GM21786 (cell line): ENCODE data around the gene MICA.
"Not testable (repeated sequence)": the region's sequence is repeated elsewhere in the genome, so short reads cannot be mapped to it uniquely, and the experiment has no call there.

ENCODE experiments used
- ATAC-seq: cut with Tn5 transposase; IDR thresholded peaks from one replicate; pipeline ENCODE4 v1.9.1; 2021; ENCODE audit not compliant: unreplicated experiment

MICA gene

DNA sequence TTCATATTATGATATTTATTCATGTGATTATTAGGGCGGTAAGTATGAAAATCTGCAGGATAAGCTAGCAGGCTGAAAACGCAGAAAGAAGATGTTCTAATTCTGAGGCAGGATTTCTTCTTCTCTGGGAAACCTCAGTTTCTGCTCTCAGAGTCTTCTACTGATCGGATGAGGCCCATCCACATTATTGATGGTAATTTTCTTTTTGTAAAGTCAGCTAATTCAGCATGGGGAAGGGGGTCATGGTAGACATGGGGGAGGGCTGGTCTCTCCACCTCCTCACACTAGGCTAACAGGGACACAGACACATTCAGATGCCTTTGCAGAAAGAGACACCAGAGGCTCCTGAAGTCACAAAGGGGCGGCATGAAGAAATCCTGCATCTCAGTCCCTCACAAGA, 21.7 kb upstream of the MICA start:
- ATAC-seq: no peak

DNA sequence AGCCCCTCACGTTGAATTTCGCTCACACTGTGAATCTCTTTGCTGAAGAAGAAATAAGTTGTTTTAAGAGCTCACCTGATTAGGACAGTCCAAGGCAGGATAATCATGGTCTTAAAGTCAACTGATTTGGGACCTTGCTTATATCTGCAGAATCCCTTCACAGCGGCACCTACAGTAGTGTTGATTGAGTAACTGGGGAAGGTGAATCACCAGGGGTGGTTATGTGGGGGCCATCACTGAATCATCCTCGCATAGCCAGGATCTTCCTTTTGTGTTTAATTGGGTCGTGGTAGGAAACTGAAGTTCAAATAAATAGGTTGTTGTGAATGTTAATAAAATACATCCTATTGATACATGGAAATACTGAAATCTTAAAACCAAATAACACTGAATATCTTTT, 20.2 kb upstream of the MICA start:
- no peak for ATAC-seq

DNA sequence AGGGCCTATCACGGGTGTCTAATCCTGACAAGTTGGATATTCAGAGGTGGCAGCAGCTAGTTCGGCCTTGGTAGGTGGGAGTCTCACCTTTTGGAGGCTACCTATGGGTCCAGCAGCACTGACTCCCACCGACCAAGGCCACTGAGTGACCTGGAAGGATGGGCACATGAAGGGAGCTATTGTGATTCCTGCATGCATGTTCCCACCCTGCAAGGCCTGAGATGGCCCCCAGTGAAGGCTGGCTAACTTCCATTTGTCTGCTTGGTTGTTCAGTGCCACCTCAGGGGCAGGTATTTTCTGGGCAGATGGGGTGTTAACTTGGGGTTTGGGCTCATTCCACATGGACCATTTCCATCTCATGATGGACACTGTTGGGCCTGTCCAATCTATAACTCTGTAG, 18.4 kb upstream of the MICA start:
- ATAC-seq: no peak

DNA sequence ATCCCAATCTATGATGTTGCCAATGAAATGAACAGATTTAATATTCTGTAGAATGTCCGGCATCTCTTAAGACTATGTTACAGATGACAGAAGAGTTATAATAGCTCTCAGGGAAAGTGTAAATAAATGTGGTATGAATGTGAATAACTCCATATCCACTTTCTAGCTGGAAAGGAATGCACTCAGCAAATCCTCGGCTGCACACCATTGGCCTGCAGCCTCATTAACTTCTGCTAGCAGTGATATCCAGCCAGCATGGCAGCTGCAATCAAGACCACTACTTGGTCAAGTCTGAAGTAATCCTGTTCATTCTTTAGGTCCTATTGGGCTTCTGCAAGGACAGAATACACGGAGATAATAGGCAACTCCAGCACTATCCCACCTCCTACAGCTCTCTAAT, 17.3 kb upstream of the MICA start:
- ATAC-seq: no peak

DNA sequence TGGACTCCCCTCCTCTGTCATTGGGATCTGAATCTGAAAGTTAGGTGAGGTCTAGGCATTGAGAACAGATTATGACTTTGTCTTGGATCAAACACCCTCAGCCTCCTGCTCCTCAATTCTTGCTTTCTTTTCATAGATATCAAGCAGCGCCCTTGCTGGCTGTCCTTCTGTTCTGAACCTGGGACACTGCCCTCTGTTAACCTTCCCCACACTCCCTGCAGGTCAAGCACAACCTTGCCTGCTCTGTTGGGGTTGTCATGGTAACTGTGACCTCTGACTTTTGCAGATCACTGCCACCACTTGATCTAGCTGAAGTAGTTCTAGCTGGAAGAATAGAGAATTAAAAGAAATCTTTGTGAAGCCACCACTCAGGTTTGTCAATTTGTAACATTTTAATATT, 16.4 kb upstream of the MICA start:
- no peak for ATAC-seq

DNA sequence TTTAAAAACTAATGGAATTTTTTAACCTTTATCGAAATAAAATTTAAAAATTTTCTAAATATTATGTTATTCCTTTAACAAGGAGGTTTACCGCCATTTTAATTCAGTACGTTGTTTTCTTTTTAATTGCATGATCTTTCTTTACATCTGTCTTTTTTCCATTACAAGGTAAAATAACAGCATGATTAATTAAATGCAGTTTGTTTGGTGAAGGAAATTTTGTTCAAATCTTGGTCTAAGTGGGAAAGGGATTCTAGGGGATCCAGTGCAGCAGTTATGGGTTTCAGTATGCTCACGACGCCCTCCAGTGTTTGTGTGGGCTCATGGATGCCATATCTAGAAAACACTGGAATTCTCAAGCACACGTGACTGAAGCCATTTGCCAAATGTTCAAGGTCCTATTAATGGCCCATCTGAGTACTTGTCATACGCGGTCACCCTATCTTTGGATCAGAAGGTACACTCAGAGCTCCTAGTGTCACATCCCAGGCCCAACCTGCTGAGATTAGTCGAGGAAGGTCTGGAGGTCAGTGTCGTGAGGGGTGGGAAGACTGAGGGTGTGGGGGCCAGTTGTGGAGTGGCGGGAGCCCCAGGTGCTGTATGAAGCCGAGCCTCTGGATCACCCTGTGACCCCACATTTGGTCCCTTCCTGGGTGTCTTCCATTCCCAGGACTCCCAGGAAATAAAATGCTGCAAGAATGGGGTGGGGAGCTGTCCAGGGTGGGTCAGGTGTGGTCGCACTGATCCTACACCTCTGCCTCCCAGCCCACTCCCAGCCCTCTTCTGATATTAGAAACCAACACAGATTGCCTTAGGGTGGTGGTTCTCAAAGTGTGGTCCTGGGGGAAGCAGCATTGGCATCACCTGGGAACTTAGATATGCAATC, 14.2 kb upstream of the MICA start:
- ATAC-seq: not testable (repeated sequence)

DNA sequence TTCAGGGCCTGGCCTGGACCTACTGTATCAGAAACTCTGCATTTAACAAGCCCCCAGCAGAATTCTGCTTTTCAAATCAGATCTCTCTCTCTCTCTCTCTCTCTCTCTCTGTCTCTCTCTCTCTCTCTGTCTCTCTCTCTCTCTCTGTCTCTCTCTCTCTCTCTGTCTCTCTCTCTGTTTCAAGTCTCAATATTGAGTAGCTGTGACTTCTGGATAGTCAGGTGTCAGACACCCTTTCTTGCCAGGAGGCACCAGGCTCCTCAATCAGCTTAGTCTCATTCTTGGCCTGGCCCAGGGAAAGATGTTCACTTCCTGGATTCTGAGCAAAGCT, 13.6 kb upstream of the MICA start:
- not testable (repeated sequence) for ATAC-seq

DNA sequence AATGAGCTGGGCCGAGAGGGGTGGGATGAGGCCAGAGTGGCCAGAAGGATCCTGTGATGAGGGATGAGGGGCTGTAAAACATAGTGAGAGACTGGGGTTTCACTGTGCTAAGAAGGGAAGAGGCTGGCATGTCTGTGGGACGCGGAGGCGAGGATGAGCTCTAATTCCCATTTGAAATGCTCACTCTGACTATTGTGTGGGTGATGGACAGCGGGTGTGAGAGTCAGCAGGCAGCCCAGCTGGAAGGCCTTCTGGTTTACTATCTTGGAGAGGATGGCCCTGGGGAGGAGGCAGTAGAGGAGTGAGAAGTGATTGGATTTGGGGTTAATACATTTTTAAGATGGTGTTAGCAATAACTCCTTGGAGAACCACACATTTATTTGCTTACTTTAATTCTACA, 9.5 kb upstream of the MICA start:
- no peak for ATAC-seq

DNA sequence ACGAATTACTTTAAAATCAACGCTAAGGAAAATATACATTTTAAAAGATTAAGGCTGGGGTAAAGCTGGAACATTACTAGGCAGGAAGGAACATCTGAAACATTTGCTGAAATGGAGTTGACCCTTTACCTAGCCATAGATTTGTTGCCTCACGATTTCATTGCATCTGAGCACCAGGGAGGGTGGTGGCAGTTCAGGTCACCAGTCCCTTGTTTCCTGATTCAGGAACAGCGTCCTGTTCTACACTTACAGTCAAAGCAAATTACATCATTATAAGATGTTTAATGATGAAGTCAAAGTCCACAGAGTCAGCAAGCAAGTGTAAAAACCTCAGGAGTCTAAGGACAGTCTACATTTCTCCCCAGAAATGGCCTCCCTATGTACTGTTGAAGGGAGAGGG, 9.0 kb upstream of the MICA start:
- ATAC-seq: no peak

DNA sequence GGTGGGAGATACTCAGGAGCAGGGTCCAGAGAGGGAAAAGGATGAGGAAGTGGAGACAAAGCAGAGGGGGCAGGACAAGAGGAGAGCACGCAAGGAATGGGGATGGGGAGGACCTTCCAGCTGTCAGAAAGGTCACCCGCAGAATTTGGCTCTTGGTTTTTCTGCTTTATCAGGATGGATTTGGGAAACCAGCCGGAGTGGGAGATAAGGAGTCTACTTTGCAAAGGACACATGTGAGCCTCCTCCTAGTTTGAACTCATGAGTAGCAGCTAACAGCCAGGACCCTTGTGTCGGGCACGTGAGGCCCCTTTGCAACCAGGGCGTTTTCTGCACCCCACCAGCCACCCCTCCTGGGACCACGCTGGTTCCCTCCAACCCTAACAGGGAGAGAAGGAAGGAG, 7.6 kb upstream of the MICA start:
- no peak for ATAC-seq

DNA sequence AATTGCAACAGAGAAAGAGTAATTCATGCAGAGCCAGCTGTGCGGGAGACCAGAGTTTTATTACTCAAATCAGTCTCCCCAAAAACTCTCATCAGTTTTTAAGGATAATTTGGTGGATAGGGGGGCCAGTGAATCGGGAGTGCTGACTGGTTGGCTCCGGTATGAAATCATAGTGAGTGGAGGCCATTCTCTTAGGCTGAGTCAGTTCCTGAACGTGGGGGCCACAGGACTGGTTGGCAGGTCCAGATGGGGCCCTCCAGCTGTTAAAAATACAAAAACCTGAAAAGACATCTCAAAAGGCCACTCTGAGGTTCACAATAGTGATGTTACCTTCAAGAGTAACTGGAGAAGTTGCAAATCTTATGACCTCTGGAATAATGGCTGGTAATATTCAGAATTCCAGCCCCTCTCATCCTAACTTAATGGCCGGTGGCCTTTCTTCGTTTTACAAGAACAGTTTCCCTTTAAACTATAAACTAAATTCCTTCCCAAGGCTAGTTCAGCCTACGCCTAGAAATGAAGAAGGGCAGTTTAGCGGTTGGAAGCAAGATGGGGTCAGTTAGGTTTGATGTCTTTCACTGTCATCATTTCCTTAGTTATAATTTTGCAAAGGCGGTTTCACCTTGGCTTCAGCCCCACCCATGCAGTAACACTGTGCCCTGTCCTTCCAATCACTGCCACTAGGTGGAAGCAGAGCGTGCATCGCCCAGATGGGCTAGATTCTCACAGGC, 6.8 kb upstream of the MICA start:
- ATAC-seq: no peak

DNA sequence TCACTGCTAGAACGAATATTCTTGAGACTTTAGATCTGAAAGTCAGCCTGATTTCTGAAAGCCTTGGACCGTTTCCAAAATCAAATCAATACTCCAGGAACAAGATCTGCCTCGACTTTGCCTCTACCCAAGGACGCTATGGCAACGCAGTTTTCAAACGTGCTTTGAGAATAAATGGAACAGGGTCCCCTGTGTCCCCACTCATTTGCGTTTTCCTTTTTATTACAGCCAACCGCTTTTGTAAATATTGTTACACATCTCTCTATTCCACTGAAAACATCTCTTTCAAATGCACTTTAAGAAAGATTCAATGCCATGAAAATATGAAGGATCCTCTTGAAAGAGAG, 6.3 kb upstream of the MICA start:
- ATAC-seq: not testable (repeated sequence)

DNA sequence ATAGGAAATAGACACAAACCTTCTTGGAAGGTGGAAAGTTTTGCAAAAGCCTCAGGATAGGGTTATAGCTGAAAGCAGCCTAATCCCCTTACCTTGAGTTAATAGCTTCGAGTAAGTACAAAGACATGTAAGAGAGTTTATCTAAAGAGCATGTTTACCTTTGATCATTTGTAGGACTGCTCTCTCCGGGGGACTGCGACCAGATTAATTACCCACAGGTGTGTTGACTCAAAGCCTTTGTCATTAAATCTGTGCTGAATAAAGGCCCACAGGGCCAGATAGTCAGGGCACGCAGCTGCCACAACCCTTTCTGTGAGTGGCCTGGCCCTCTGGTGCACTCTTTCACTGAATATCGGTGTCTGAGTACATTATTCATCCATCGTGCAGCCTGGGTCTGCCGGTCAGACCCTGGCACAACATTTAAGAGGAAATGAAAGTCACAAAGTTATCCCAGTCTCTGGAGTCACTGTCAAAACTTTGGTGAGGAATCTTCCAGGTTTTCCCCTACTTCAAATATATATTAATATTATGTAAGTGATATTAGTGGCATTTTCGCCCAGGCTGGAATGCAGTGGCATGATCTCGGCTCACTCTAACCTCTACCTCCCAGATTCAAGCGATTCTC, 5.4 kb upstream of the MICA start:
- ATAC-seq: no peak

DNA sequence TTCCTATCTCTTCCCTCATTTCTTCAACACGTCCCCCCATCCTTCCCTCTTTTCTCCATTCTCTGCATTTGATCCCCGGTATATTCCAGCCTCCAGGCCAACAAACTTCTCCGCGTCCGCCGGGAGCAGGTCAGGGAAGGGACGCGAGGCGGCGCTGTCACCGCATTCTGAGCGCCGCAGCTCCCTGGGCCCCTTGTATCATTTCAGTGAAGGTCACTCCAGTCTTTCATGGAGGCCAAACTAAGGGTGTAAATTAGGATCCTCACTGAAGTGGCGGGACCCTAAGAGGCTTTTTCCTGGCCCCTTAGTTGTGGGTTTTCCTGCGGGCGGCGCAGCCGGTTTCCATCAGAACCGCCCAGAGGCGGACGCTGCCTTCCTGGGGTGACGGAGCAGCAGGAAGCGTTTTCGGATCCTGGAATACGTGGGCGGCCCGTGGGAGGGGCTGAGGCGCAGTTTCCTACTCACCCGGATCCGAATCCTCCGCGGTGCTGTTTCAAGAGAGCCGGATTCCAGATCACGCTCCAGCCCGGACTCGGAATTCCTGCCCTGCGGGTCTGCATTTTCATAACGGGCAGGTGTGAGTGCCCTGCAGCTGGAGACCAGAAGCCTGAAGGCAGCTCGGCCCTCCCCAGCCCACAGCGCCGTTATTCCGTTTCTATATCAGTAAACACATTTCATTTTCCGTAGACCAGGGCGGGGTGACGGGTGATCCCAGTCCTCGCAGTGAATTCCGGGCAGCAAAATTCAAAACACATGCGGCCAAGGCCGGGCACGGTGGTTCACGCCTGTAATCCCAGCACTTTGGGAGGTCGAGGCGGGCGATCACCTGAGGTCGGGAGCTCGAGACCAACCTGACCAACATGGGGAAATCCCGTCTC, 3.6 kb upstream of the MICA start:
- peak; percentile 34 for ATAC-seq

DNA sequence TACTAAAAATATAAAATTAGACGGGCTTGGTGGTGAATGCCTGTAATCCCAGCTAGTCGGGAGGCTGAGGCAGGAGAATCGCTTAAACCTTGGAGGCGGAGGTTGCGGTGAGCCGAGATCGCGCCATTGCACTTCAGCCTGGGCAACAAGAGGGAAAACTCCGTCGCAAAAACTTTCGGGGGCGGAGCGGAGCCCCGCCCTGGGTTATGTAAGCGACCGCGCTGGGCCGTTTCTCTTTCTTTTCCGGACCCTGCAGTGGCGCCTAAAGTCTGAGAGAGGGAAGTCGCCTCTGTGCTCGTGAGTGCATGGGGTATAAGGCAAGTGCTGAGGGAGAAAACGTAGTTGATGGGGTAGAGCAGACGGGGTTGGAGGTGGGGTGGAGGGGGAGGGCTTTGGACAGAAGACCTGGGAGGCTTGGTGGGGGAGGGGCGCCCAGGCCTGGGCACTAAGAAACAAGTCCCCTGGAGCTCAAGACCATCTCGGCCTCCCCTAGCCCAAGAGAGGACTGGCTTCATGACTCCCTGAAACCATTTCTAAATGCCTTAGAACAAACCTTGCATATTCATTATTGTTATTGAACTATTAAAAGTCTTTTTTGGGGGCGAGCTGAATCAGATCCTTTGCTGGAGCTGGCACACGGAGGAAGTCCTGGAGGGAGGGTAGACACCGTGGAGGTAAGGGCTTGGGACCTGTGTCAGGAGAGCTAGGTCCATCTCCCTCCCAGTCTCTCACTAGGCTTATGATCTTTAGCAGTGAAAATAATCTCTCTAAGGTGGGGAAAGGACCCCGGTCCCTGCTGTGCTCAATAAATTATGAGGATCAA, 2.7 kb upstream of the MICA start:
- no peak for ATAC-seq

DNA sequence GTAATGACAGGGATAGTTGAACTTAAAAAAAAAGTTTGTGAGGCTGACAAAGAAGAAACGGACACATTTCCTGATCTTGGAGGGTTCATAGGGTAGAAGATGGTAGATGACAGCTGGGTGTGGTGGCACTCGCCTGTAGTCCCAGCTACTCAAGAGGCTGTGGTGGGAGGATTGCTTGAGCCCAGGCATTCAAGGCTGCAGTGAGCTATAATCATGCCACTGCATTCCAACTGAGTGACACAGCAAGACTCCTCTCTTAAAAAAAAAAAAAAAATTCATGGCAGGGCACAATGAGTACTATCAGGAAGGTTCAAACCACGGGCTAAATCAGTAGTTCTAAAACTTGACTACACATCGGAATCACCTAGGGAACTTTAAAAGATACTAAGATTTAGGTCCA, 2.0 kb upstream of the MICA start:
- no peak for ATAC-seq

DNA sequence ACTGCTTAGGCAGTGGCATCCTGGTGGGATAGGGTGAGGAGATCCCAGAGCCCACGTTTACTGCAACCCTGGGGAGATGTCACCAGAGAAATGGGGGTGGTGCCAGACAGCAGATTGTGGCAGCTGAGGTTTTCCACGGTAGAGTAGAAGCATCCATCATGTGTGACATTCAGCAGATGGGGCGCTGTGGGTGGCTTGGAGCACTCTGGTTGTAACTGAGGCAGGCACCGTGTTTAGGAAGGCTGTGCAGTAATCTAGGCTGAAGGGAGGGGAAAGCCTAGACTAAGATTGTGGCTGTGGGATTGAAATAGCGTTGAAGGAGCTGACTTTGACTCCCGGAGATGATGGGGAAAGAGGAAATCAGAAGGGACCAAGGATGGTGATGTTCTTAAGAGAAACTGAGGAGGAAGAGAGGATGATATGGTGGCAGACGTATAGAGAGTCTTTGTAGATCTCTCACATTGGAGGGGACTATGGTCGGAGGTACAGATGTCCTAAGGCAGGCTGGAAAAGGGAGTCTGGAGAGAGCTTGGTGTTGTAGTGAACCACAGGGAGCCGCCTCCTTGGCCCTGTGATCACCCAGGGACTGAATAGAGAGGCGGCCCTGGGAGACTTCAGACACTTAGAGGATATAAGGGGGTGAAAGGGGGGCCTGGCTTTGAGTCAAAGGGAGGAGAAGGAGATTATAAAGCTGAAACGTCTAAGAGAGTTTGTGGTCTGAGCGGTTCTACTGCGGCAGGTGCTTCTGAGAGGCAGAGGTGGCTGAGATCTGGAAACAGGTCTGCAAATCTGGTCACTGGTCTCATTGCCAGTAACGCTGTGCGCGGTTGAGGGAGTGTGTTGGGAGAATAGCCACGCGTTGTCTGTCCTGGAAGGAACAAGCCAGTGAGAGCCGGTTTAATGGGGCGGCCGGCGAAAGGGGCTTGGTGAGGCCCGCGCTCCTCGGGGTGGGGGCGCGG, 792 bp upstream of the MICA start:
- peak; percentile 14 for ATAC-seq

DNA sequence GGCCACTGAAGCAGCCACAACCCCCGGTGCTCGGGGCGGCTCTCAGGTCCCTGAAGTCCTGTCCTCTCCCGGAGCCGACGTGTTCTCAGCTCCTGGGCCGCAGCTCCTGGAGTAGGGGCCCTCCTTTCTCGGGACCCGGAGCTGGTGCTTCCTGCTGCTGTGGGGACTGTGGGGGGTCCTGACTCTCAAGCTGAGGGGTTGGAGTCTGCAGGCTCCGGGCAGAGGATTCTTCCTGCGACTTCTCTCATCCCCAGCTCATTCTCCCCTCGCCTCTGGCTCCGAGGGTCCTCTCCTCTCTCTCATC, 618 bp downstream of the MICA start:
- not testable (repeated sequence) for ATAC-seq

DNA sequence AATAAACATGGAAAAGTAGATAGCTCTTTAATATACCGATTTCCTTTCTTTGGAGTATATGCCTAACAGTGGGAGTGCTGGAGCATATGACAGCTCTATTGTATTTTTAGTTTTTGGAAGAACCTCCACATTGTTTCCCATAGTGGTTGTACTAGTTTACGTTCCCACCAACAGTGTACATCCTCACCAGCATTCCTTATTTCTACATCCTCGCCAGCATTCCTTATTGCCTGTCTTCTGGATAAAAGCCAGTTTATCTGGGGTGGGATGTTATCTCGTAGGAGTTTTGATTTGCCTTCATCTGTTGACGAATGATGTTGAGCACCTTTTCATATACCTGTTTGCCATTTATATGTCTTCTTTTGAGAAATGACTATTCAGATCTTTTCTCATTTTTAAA, 2.6 kb downstream of the MICA start:
- ATAC-seq: no peak
